Measurements from ENCODE around the gene LYPD3.
"Not testable (repeated sequence)": the region's sequence is repeated elsewhere in the genome, so short reads cannot be mapped to it uniquely, and the experiment has no call there.

The LYPD3 gene

DNA sequence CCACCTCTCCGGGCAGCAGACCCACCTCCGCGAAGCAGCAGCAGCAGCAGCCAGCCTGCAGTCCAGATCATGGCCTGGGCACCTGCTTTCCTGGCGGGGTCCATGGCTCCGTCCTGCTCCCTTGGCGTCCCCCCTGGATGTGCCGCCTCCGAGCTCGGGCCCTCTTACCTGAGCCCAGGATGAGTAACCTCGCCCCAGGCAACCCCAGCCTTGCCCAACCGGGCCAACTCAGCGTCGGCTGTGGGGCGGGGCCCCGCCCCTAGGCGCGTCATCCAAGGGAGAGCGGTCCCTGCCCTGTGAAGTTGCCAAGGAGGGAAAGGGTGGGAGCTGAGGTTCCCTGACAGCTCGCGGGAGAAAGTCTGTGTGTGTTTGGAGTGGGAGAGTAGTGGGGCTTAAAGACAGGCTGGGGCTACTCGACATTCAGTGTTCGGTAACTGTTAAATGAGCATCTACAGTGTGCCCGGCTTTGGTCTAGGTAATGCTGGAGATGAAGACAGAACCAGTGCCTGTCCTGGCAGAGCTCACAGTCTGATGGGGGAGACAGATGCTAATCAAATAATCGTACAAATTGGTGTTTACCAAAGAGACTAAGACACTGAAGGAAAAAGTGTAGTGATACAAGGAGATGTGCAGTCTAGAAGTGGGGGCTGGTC lies at the start of gene LYPD3:
TSS of gene LYPD3 (minus strand) at position 141 of the 653 bp plus-strand sequence. CDS start at position 104, 37 bp downstream.
- DNase-seq = no peak

DNA sequence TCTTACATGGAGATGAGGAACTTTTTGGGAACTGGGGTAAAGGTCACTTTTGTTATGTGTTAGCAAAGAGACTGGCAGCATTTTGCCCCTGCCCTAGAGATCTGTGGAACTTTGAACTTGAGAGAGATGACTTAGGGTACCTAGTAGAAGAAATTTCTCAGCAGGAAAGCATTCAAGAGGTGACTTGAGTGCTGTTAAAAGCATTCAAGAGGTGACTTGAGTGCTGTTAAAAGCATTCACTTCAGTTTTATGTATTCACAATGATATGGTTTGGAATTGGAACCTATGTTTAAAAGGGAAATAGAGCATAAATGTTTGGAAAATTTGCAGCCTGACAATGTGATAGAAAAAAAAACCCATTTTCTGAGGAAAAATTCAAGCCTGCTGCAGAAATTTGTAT lies 47.0 kb upstream of the LYPD3 start:
- DNase-seq = not testable (repeated sequence)

- no peak for DNase-seq
Observed at GRCh38 chr19:43511324-43511723, 45.9 kb upstream of the LYPD3 start.

DNA sequence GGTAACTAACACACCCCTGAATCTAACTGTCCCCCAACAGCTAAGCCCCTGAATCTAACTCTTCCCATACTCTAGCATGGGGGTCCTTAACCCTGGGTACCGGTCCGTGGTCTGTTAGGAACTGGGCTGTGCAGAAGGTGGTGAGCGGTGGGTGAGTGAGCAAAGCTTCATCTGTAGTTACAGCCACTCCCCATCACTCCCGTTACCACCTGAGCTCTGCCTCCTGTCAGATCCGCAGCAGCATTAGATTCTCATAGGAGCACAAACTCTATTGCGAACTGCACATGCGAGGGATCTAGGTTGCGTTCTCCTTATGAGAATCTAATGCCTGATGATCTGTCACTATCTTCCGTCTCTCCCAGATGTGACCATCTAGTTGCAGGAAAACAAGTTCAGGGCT lies 45.3 kb upstream of the LYPD3 start:
- DNase-seq = no peak

DNA sequence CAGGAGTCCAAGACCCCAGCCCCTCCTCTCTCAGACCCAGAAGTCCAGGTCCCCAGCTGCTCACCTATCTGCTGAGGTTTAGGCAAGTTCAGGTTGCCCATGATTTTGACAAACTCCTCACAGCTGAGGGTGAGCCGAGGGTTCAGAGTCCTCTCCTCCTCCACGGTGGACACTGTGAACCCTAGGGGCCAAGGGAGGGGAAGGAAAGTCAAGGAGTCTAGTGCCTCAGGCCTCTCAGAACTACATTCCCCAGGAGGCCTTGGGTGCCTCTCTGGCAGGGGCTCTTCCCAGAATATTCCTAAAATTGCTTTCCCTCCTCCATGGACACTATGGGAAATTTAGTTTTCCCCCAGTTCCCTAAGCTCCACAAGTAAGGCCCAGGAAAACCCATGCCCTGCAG lies 42.5 kb upstream of the LYPD3 start:
- no peak for DNase-seq

DNA sequence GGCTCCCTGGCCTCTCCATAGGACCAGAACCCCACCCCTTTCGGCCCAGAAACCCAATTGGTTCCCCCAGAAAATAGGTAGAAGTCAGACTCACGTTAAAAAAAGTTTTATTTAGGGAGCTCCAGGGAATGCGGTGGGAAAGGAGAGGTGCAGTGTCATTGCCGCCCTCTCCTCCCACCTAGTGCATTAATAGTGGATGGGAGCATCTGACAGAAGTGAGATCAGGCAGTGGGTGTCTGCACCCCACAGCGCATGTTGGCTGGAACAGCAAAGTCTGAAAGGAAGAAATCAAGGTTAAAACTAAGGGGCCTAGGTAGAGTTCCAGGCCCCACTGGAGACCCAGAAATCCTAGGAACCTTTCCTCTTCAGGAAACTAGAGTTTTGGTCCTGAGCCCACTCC lies 41.2 kb upstream of the LYPD3 start:
- DNase-seq = no peak

DNA sequence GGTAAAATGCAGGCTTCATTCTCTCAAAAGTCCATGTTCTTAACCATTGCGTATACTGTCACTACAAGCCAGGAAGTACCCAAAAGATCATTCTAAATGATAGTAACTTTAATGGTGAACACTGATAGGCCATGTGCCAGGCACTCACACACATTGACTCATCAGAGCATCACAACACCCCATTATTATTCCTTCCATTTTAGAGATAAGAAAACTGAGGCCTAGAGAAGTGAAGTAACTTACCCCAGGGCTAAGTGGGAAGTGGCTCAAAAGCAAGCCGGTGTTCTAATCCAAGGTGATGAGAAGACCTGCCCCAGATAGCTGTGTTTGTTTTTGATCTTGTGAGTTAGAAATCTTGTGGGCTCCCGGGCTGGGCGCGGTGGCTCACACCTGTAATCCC lies 40.5 kb upstream of the LYPD3 start:
- DNase-seq = no peak

- no peak for DNase-seq
Observed at GRCh38 chr19:43505186-43505456, 39.7 kb upstream of the LYPD3 start.

GRCh38 chr19:43504426-43505185 lies 39.2 kb upstream of the LYPD3 start, which contains the start of gene PHLDB3:
PHLDB3 (minus strand) TSS chr19:43504746; CDS start chr19:43504118, 628 bp downstream.
- DNase-seq = no peak

GRCh38 chr19:43503501-43504425 lies 38.4 kb upstream of the LYPD3 start:
- peak; percentile 99 for DNase-seq

GRCh38 chr19:43502419-43502976 lies 37.1 kb upstream of the LYPD3 start:
- no peak for DNase-seq

DNA sequence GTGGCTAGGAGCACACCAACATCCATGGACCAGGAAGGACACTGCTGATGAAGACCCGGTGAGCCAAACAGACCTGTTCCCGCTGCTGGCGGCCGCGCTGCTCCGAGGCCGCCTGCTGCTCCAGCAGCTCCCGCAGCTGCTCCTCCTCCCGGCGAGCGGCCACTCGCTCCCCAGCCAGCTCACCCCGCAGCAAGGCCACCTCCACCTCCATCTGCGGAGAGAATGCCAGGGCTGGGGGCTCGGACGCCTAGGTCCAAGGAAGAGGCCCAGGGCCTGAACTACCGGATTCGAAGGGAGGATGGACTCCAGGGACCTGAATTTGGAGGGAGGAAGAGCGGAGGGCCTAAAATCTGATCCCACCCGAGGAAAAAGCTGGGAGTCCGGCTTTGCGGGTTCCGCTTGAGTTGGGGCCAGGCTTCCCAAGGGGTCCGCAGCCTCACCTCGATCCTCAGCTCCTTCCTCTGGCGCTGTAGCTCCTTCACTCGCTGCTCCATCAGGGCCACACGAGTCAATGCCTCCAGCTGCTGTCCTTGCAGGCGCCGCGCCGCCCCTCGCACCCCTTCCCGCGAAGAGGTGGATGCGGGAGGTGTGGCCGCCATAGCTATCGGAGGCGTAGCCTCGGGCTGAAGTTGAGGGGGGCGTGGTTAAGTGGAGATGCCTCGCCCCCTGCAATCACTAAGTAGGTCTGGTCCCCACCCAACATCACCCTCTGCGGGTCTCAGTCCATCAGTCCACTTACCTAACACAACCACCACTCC lies 36.4 kb upstream of the LYPD3 start:
- no peak for DNase-seq

- no peak for DNase-seq
Observed at GRCh38 chr19:43499042-43499441, 33.6 kb upstream of the LYPD3 start.

- no peak for DNase-seq
Observed at GRCh38 chr19:43498233-43498842, 32.9 kb upstream of the LYPD3 start.

GRCh38 chr19:43496960-43497359 lies 31.6 kb upstream of the LYPD3 start:
- DNase-seq = no peak

DNA sequence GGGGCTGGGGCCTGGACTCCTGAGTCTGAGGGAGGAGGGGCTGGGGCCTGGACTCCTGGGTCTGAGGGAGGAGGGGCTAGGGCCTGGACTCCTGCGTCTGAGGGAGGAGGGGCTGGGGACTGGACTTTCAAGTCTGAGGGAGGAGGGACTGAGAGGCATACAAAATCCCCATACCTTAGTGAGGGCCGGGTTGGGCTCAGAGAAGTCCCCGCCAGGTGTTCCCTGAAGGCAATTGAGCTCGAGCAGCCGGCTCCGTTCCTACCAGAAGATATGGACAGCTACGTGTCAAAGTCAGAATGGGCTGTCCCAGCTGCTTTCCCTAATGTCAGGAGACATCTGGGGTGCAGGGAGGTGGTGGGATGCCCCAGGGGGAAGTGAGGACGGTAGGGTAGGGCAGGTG lies 29.7 kb upstream of the LYPD3 start:
- DNase-seq = no peak

DNA sequence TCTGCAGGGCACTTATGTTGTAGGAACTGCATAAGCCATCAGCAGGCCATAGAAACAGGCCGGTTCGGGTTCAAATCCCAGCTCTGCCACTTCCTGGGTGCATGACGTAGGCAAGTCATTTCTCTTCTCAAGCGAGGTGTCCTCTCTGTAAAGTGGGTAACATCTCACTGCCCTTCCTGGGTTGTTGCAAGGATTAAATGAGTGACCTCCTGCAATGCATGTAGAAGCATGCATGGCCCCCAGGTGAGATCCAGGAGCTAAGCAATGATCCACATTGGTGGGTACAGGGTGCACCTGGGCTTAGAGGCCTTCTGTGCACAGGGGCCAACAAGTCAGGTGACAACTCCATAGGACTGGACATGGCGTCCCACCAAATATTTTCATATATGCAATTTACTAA lies 25.4 kb upstream of the LYPD3 start:
- no peak for DNase-seq

DNA sequence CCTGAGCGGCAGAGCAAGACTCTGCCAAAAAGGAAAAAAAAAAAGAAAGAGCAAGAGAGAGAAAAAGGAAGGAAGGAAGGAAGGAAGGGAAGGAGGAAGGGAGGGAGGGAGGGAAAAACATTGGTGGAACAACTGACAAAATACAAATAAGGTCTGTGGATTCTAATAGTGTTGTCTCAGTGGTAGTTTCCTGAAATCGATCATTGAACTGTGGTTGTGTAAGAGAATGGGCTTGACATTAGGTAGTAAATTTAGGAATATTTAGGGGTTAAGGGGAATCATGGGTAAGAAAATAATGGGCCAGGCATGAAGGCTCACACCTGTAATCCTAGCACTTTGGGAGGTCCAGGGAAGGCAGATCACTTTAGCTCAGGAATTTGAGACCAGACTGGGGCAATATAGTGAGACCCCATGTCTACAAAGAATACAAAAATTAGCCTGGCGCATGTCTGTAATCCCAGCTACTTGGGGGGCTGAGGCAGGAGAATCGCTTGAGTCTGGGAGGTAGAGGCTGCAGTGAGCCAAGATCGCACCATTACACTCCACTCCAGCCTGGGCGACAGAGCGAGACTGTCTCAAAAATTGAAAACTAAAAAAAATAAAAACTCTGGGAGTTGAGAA lies 24.7 kb upstream of the LYPD3 start:
- no peak for DNase-seq

- no peak for DNase-seq
Observed at GRCh38 chr19:43489310-43489709, 23.9 kb upstream of the LYPD3 start.

DNA sequence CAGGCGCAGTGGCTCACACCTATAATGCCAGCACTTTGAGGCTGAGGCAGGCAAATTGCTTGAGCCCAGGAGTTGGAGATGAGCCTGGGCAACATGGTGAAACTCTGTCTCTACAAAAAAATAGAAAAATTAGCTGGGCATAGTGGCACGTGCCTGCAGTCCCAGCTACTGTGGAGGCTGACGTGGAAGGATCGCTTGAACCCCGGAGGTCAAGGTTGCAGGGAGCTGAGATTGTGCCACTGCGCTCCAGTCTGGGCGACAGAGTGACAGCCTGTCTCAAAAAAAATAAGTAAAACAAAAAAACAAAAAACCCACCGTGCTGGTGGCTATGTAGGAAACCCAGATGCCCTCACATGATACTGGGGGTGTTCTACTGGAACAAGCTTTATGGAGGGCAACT lies 22.8 kb upstream of the LYPD3 start:
- DNase-seq = no peak

DNA sequence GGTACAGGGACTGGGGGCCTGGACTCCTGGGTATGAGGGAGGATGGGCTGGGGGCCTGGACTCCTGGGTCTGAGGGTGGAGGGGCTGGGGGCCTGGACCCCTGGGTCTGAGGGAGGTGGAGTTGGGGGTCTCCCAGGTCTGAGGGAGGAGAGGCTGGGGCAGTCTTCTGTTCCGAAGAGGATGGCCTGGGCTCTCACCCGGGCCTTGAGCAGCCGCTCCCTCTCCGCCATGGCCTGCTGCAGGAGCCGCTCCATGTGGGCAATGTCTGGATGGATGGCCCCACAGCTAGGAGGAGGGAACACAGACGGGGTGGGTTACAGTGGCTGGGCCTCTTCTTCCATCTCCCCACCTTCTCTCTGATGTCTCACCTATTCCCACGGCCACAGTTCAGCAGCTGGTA lies 21.0 kb upstream of the LYPD3 start:
- DNase-seq = no peak

GRCh38 chr19:43485951-43486350 lies 20.5 kb upstream of the LYPD3 start:
- DNase-seq = no peak

All from activated T-cell treated with anti-CD3 and anti-CD28 coated beads, Interleukin-2, amount 50 U/mL, for 1 hour (primary cell).